WI38 (cell line): ENCODE data around the gene SS18L1.

Source experiments
- H3K4me3 ChIP-seq: 2 replicates; pipeline ENCODE4 v1.5.1; 2011; ENCODE audit warnings: low read depth, mild to moderate bottlenecking, control low read depth, low read length
- CTCF ChIP-seq: IDR thresholded peaks from 2 replicates; pipeline ENCODE4 v1.5.1; 2012; ENCODE audit warnings: low read depth, mild to moderate bottlenecking, control low read depth, low read length

Gene SS18L1

GRCh38 chr20:62212299-62212698, 68.7 kb downstream of the SS18L1 start:
- TF ChIP-seq CTCF = no peak
- no peak overlapping the region for H3K4me3 ChIP-seq

- H3K4me3 ChIP-seq = no peak overlapping the region
- no peak for TF ChIP-seq CTCF
Measured at GRCh38 chr20:62214067-62214466, 70.5 kb downstream of the SS18L1 start.

GRCh38 chr20:62215020-62215990, 71.7 kb downstream of the SS18L1 start:
- H3K4me3 ChIP-seq = no peak overlapping the region
- no peak for TF ChIP-seq CTCF

- TF ChIP-seq CTCF = no peak
- H3K4me3 ChIP-seq = no peak overlapping the region
Measured at GRCh38 chr20:62215991-62216635, 72.5 kb downstream of the SS18L1 start.

- TF ChIP-seq CTCF = no peak
- H3K4me3 ChIP-seq = no peak overlapping the region
Measured at GRCh38 chr20:62216636-62217566, 73.3 kb downstream of the SS18L1 start.

GRCh38 chr20:62217913-62218773, 74.6 kb downstream of the SS18L1 start:
- no peak overlapping the region for H3K4me3 ChIP-seq

More at GRCh38 chr20:62217913-62218773, 74.6 kb downstream of the SS18L1 start:
- no peak for TF ChIP-seq CTCF
